Stomach (tissue), 4 donors: ENCODE measurements around the gene UNC79.

Experiments
- EP300 ChIP-seq: sonication (generic); formaldehyde crosslinking; IDR thresholded peaks from one replicate; pipeline ENCODE4 v1.6.1; 2017; ENCODE audit warnings: antibody characterized with exemption
- POLR2A ChIP-seq, 4 donors: fragments of 450-650 bp; IDR thresholded peaks; one replicate each; pipeline ENCODE4 v1.6.1; 2016; ENCODE audit warnings: antibody characterized with exemption in 4 of 4, control low read depth in 2 of 4, mild to moderate bottlenecking in 1 of 4, moderate library complexity in 1 of 4
- POLR2AphosphoS5 ChIP-seq, 3 donors: sonication (generic); formaldehyde crosslinking; IDR thresholded peaks; one replicate each; pipeline ENCODE4 v1.6.1; 2016; ENCODE audit warnings: antibody characterized with exemption in 3 of 3
- TF ChIP-seq, protein P1 (sequence below), 7 experiments: fragments of 450-650 bp in 4 of 7; fragments of 200-600 bp in 3 of 7; sonication (generic) in 3 of 7; IDR thresholded peaks; one replicate each; pipeline ENCODE4 v1.5.1; 2016 to 2019; ENCODE audit warnings: antibody characterized with exemption in 7 of 7, control low read depth in 2 of 7, mild to moderate bottlenecking in 1 of 7

- TF ChIP-seq POLR2A (IDR thresholded peaks at IDR 0.05): no peak
- TF ChIP-seq, protein P1, sequence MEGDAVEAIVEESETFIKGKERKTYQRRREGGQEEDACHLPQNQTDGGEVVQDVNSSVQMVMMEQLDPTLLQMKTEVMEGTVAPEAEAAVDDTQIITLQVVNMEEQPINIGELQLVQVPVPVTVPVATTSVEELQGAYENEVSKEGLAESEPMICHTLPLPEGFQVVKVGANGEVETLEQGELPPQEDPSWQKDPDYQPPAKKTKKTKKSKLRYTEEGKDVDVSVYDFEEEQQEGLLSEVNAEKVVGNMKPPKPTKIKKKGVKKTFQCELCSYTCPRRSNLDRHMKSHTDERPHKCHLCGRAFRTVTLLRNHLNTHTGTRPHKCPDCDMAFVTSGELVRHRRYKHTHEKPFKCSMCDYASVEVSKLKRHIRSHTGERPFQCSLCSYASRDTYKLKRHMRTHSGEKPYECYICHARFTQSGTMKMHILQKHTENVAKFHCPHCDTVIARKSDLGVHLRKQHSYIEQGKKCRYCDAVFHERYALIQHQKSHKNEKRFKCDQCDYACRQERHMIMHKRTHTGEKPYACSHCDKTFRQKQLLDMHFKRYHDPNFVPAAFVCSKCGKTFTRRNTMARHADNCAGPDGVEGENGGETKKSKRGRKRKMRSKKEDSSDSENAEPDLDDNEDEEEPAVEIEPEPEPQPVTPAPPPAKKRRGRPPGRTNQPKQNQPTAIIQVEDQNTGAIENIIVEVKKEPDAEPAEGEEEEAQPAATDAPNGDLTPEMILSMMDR (IDR thresholded peaks at IDR 0.05): no peak
- no peak for TF ChIP-seq EP300
- TF ChIP-seq POLR2AphosphoS5 (IDR thresholded peaks at IDR 0.05): no peak
Observed at GRCh38 chr14:93688239-93688666, 257.5 kb downstream of the UNC79 start.
